IMR-90 (cell line): Measurements from ENCODE around the gene TSC22D3. TPM values are rescaled to one million over a fixed set of nuclear protein-coding genes. Genes with fewer than 3 reads are reported as not detected.

ENCODE experiments used
- ATAC-seq: fragments of 200-7000 bp; cut with Tn5 transposase; 2 replicates; pipeline ENCODE4 v1.9.1; 2020; ENCODE audit warnings: low read depth, mild to moderate bottlenecking, moderate library complexity
- BruUV-seq: library from RNA; stranded (reverse); fragments of 400-500 nt; replicated peaks from 2 replicates; lab custom pipeline; 2021; lab: Mats Ljungman, UMichigan
- CTCF ChIA-PET: fragments of 300-600 bp; formaldehyde crosslinking; extraction: SDS; loops from one replicate; lab custom pipeline; 2021; ENCODE audit warnings: antibody characterized with exemption; lab: Yijun Ruan, JAX
- POLR2A ChIA-PET: fragments of 300-600 bp; sonication (Branson Sonifier 250); formaldehyde crosslinking; loops from one replicate; lab custom pipeline; 2022; ENCODE audit warnings: antibody characterized with exemption; ENCODE audit not compliant: unreplicated experiment; lab: Charles Lee
- DNase-seq: peaks from one replicate; pipeline ENCODE4 v3.0.0; 2013
- H2AFZ ChIP-seq: replicated peaks from 2 replicates; pipeline ENCODE3; 2013; ENCODE audit warnings: low read length, mild to moderate bottlenecking; ENCODE audit not compliant: poor library complexity
- H2AK5ac ChIP-seq: 2 replicates; pipeline ENCODE4 v1.6.1; 2013; ENCODE audit warnings: low read depth, low read length, inconsistent platforms
- H2AK9ac ChIP-seq: replicated peaks from 2 replicates; pipeline ENCODE3; 2013; ENCODE audit warnings: mild to moderate bottlenecking, low read depth, low read length, moderate library complexity; ENCODE audit not compliant: poor library complexity
- H2BK120ac ChIP-seq: 2 replicates; pipeline ENCODE4 v1.6.1; 2013; ENCODE audit warnings: low read depth, low read length, inconsistent platforms
- H2BK15ac ChIP-seq: 3 replicates; pipeline ENCODE4 v1.6.1; 2013; ENCODE audit warnings: low read depth, low read length, inconsistent platforms
- H2BK20ac ChIP-seq: 2 replicates; pipeline ENCODE4 v1.6.1; 2013; ENCODE audit warnings: low read depth, mild to moderate bottlenecking, inconsistent platforms, low read length, moderate library complexity
- H2BK5ac ChIP-seq: 2 replicates; pipeline ENCODE4 v1.6.1; 2013; ENCODE audit warnings: mild to moderate bottlenecking, low read depth, low read length, inconsistent platforms; ENCODE audit not compliant: poor library complexity, severe bottlenecking
- H3K14ac ChIP-seq: replicated peaks from 2 replicates; pipeline ENCODE4 v1.6.1; 2013; ENCODE audit warnings: low read depth, low read length, inconsistent platforms
- H3K18ac ChIP-seq: 2 replicates; pipeline ENCODE4 v1.6.1; 2013; ENCODE audit warnings: low read depth, low read length, control low read depth
- H3K23ac ChIP-seq: 2 replicates; pipeline ENCODE4 v1.6.1; 2013; ENCODE audit warnings: low read depth, low read length, inconsistent platforms
- H3K27ac ChIP-seq: 2 replicates; pipeline ENCODE4 v1.5.1; 2013; ENCODE audit warnings: mild to moderate bottlenecking, control low read depth, low read length; ENCODE audit not compliant: insufficient read depth
- H3K27me3 ChIP-seq: 2 replicates; pipeline ENCODE4 v1.6.1; 2013; ENCODE audit warnings: low read length; ENCODE audit not compliant: control insufficient read depth, insufficient read depth
- H3K36me3 ChIP-seq: 2 replicates; pipeline ENCODE4 v1.6.1; 2013; ENCODE audit warnings: low read length, mixed read lengths; ENCODE audit not compliant: control insufficient read depth, insufficient read depth
- H3K4ac ChIP-seq: 2 replicates; pipeline ENCODE4 v1.6.1; 2013; ENCODE audit warnings: low read depth, low read length, inconsistent platforms
- H3K4me1 ChIP-seq: 2 replicates; pipeline ENCODE4 v1.6.1; 2013; ENCODE audit warnings: low read length, mixed read lengths; ENCODE audit not compliant: control insufficient read depth, insufficient read depth
- H3K4me2 ChIP-seq: 2 replicates; pipeline ENCODE4 v1.6.1; 2013; ENCODE audit warnings: low read depth, mild to moderate bottlenecking, control low read depth, low read length, moderate library complexity
- H3K4me3 ChIP-seq: 2 replicates; pipeline ENCODE4 v1.5.1; 2013; ENCODE audit warnings: low read depth, mild to moderate bottlenecking, control low read depth, low read length, moderate library complexity; ENCODE audit not compliant: insufficient read depth
- H3K56ac ChIP-seq: 2 replicates; pipeline ENCODE4 v1.6.1; 2013; ENCODE audit warnings: low read length, inconsistent platforms; ENCODE audit not compliant: insufficient read depth; ENCODE audit errors: extremely low read depth
- H3K79me1 ChIP-seq, 2 experiments: 2 replicates each; pipeline ENCODE4 v1.6.1; 2013; ENCODE audit warnings: low read length in 2 of 2, inconsistent platforms in 1 of 2, low read depth in 1 of 2
- H3K9ac ChIP-seq: 2 replicates; pipeline ENCODE4 v1.6.1; 2013; ENCODE audit warnings: low read depth, low read length, control low read depth
- H3K9me1 ChIP-seq: 2 replicates; pipeline ENCODE4 v1.6.1; 2013; ENCODE audit warnings: low read length, inconsistent platforms; ENCODE audit not compliant: insufficient read depth
- H3K9me3 ChIP-seq: 2 replicates; pipeline ENCODE4 v1.6.1; 2013; ENCODE audit warnings: low read length; ENCODE audit not compliant: control insufficient read depth, insufficient read depth
- H4K20me1 ChIP-seq: 2 replicates; pipeline ENCODE4 v1.6.1; 2013; ENCODE audit warnings: low read length, inconsistent platforms; ENCODE audit not compliant: insufficient read depth
- H4K5ac ChIP-seq: 2 replicates; pipeline ENCODE4 v1.6.1; 2013; ENCODE audit warnings: mild to moderate bottlenecking, low read depth, low read length, control low read depth
- H4K8ac ChIP-seq, 2 experiments: 2 replicates each; pipeline ENCODE4 v1.6.1; 2013; ENCODE audit warnings: low read depth in 2 of 2, low read length in 2 of 2, control low read depth in 1 of 2, inconsistent platforms in 1 of 2
- H4K91ac ChIP-seq: 2 replicates; pipeline ENCODE4 v1.6.1; 2013; ENCODE audit warnings: low read depth, low read length, inconsistent platforms; ENCODE audit not compliant: insufficient read depth
- BHLHE40 ChIP-seq: fragments of 150-350 bp; IDR thresholded peaks from 2 replicates; pipeline ENCODE4 v1.6.1; 2016; ENCODE audit warnings: mild to moderate bottlenecking, low read depth, low read length
- FOS ChIP-seq: fragments of 150-350 bp; IDR thresholded peaks from 2 replicates; pipeline ENCODE4 v1.6.1; 2016; ENCODE audit warnings: low read depth, low read length
- MAFK ChIP-seq: IDR thresholded peaks from 2 replicates; pipeline ENCODE4 v1.6.1; 2012; ENCODE audit warnings: low read depth, low read length, improper control_type of control experiment
- MAZ ChIP-seq: IDR thresholded peaks from 2 replicates; pipeline ENCODE4 v1.6.1; 2012; ENCODE audit warnings: low read depth, mild to moderate bottlenecking, low read length, improper control_type of control experiment, moderate library complexity, borderline replicate concordance
- NFE2L2 ChIP-seq: fragments of 150-350 bp; IDR thresholded peaks from 2 replicates; pipeline ENCODE4 v1.6.1; 2016; ENCODE audit warnings: low read depth, mild to moderate bottlenecking, low read length
- POLR2A ChIP-seq: IDR thresholded peaks from 2 replicates; pipeline ENCODE4 v1.6.1; 2012; ENCODE audit warnings: mild to moderate bottlenecking, low read depth, low read length
- RCOR1 ChIP-seq: IDR thresholded peaks from 2 replicates; pipeline ENCODE4 v1.6.1; 2012; ENCODE audit warnings: mild to moderate bottlenecking, low read length, improper control_type of control experiment; ENCODE audit not compliant: insufficient replicate concordance
- WGBS, 2 experiments: methylation state at CpG; one replicate each; pipeline versions ENCODE4 v1.1.5 to v1.1.7; 2013; ENCODE audit warnings: missing lambda C conversion rate in 2 of 2; ENCODE audit not compliant: insufficient read length in 1 of 2; ENCODE audit errors: extremely low coverage in 2 of 2; 5-methylcytosine and 5-hydroxymethylcytosine counted together
- dilution Hi-C: fragments of 300-500 bp; cut with HindIII; formaldehyde crosslinking; loops from one replicate; pipeline ENCODE4 v1.14.3; 2018; ENCODE audit warnings: low sequenced_read_pairs; ENCODE audit not compliant: unreplicated experiment
- in situ Hi-C: fragments of 300-500 bp; cut with MboI; formaldehyde crosslinking; loops from 3 replicates; pipeline ENCODE4 v1.14.3; 2019; ENCODE audit warnings: low sequenced_read_pairs, inconsistent platforms, mixed read lengths
- intact Hi-C: fragments of 100-400 bp; cut with micrococcal nuclease; formaldehyde crosslinking; loops from 2 replicates; pipeline ENCODE4 v1.10.0; 2022
- polyA plus RNA-seq, 3 experiments: library from polyadenylated mRNA; depleted of rRNA; stranded (reverse); fragments of >200 nt; gene quantifications; 2 replicates each; pipeline ENCODE4 v1.2.3, GENCODE V29; 2012; ENCODE audit warnings: low replicate concordance in 1 of 3
- total RNA-seq: library from RNA; depleted of rRNA; stranded (reverse); fragments of >200 nt; gene quantifications from 2 replicates; pipeline ENCODE4 v1.2.3, GENCODE V29; 2012
- TF ChIP-seq, protein P1 (sequence below): fragments of 150-350 bp; IDR thresholded peaks from 2 replicates; pipeline ENCODE4 v1.6.1; 2016; ENCODE audit warnings: low read depth, mild to moderate bottlenecking, low read length, moderate library complexity, borderline replicate concordance
- TF ChIP-seq, protein P2 (sequence below): fragments of 150-350 bp; IDR thresholded peaks from 2 replicates; pipeline ENCODE4 v1.6.1; 2017; ENCODE audit warnings: mild to moderate bottlenecking, antibody characterized with exemption, low read length, low read depth

The TSC22D3 gene
- total and polyA plus RNA-seq, 2 of the 4 experiments (the other 2 are of a cell fraction): 9.9 to 14.0 TPM

DNA sequence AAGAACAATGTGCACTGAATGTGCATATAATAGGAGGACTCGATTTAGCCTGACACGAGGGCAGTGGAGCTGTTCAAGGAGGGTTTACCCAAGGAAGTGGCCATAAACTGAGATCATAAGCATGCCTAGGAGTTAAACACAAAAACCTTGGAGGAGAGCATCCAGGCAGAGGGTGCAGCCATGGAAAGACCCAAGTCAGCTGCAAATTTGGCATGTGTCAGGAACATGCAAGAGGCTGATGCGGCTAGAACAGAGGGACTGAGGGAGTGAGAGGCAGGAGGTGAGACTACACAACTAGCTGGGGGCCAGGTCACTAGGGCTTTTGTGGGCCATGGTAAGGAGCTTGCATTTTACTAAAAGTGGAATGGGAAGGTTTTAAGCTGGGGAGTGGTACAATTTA is 91.7 kb downstream of the TSC22D3 start:
- in situ Hi-C loops: no loop called here

More for the DNA sequence above, 91.7 kb downstream of the TSC22D3 start:
- Histone ChIP-seq H3K79me1 (no peaks in the 10 kb centered on the region), H3K4ac (no peak overlapping the region), H3K9me1 (no peaks in the 10 kb centered on the region), H2AFZ (no peak overlapping the region), H2AK9ac (no peak overlapping the region), H3K4me2 (no peak overlapping the region), H3K18ac (no peak overlapping the region), H3K56ac (no peak overlapping the region), H3K36me3 (no peaks in the 10 kb centered on the region), H2BK120ac (no peak overlapping the region), H3K27ac (no peak overlapping the region), H3K23ac (no peak overlapping the region), H2BK5ac (no peak overlapping the region), H3K27me3 (peaks cover 31% of the 10 kb centered on the region), H2AK5ac (no peak overlapping the region), H2BK15ac (no peak overlapping the region), H4K20me1 (no peaks in the 10 kb centered on the region), H3K4me3 (no peak overlapping the region), H3K4me1 (no peaks in the 10 kb centered on the region), H2BK20ac (no peak overlapping the region), H4K91ac (no peak overlapping the region), H4K5ac (no peak overlapping the region), H3K9me3 (no peaks in the 10 kb centered on the region), H3K9ac (no peak overlapping the region), H3K14ac (no peak overlapping the region), H4K8ac (no peak overlapping the region)
- ChIA-PET POLR2A (no interaction called here), CTCF (no interaction called here)
- no peak for DNase-seq
- dilution Hi-C loops: no loop called here
- no CpG with 5 or more reads among the region's 3 CpGs for WGBS, 2 experiments
- no peak for ATAC-seq
- BruUV-seq: no TSS peak
- TF ChIP-seq FOS (no peak), NFE2L2 (no peak), BHLHE40 (no peak), RCOR1 (no peak), POLR2A (no peak), MAZ (no peak), MAFK (no peak)
- TF ChIP-seq, protein P1, sequence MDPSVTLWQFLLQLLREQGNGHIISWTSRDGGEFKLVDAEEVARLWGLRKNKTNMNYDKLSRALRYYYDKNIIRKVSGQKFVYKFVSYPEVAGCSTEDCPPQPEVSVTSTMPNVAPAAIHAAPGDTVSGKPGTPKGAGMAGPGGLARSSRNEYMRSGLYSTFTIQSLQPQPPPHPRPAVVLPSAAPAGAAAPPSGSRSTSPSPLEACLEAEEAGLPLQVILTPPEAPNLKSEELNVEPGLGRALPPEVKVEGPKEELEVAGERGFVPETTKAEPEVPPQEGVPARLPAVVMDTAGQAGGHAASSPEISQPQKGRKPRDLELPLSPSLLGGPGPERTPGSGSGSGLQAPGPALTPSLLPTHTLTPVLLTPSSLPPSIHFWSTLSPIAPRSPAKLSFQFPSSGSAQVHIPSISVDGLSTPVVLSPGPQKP: no peak
- TF ChIP-seq, protein P2, sequence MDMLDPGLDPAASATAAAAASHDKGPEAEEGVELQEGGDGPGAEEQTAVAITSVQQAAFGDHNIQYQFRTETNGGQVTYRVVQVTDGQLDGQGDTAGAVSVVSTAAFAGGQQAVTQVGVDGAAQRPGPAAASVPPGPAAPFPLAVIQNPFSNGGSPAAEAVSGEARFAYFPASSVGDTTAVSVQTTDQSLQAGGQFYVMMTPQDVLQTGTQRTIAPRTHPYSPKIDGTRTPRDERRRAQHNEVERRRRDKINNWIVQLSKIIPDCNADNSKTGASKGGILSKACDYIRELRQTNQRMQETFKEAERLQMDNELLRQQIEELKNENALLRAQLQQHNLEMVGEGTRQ: no peak
- intact Hi-C loops: no loop called here
